ENCODE results near the gene FGF11. TPM values are rescaled to one million over a fixed set of nuclear protein-coding genes. Genes with fewer than 3 reads are reported as not detected.

FGF11 gene
- polyA plus RNA-seq, 3 donors, result 5.6 to 12.6 (median 8.0) TPM

DNA sequence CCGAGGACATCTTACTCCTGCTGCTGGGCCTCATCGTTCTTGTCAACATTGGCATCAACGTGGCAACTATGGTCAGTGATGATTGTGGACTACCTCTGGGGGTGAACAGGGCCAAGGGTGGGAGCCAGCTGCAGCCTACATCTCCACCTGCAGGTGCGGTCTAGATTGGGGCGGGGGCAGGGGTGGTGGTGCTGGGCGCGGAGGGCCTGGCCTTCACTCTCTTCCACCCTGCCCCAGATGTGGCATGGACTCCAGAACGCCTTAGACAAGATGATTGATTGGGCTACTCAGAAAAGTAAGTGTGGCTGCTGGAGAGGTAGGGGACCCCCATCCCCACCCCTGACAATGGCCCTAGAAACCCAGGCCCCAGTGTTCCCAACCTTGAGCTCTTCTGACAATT, 13.6 kb upstream of the FGF11 start:
- DNase-seq (ENCODE audit: extremely low read depth in 1 of 11, low read depth in 9 of 11, low spot score in 4 of 11), result no peak

DNA sequence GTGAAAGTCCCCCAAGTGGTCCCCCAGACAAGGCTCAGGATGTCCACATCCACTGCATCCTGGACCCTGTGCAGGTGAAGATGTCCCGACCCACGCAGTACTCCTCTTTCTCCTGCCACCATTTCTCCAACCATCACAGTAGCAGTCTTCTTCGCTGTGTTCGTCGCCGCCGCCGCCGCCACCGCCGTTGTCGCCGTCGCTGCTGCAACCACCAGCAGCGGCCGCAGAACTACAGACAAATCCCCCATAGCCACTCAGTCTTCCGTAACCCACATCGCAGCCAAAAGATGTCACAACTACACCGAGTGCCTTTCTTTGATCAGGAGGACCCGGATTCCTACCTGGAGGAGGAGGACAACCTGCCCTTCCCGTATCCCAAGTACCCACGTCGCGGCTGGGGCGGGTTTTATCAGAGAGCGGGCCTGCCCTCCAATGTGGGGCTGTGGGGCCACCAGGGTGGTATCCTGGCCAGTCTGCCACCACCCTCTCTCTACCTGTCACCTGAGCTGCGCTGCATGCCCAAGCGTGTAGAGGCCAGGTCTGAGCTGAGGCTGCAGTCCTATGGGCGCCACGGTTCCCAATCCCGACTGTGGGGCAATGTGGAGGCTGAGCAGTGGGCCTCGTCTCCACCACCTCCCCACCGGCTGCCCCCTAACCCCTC, 13.0 kb upstream of the FGF11 start:
- DNase-seq (ENCODE audit: extremely low read depth in 1 of 11, low read depth in 9 of 11, low spot score in 4 of 11), result no peak

DNA sequence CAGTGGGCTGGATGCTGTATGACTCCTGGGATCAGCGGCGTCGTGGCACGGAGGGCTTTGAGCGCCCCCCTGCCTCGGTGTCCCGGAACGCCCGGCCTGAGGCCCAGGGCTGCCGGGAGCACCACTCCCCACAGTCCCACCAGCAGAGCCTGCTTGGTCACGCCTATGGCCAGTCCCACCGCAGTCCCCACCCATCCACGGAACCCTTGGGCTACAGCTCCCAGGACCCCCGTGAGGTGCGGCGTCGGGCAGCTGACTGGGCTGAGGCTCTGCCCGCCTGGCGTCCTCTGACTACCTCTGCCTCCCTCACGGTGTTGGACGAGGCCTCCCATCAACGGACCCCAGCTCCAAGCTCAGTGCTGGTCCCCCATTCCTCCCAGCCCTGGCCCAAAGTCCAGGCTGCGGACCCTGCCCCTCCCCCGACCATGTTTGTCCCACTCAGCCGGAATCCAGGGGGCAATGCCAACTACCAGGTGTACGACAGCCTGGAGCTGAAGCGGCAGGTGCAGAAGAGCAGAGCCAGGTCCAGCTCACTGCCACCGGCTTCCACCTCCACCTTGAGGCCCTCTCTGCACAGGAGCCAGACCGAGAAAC, 12.3 kb upstream of the FGF11 start:
- no peak for DNase-seq (ENCODE audit: extremely low read depth in 1 of 11, low read depth in 9 of 11, low spot score in 4 of 11)

GRCh38 chr17:7427549-7427948, 11.8 kb upstream of the FGF11 start:
- DNase-seq (ENCODE audit: extremely low read depth in 1 of 11, low read depth in 9 of 11, low spot score in 4 of 11), result no peak

DNA sequence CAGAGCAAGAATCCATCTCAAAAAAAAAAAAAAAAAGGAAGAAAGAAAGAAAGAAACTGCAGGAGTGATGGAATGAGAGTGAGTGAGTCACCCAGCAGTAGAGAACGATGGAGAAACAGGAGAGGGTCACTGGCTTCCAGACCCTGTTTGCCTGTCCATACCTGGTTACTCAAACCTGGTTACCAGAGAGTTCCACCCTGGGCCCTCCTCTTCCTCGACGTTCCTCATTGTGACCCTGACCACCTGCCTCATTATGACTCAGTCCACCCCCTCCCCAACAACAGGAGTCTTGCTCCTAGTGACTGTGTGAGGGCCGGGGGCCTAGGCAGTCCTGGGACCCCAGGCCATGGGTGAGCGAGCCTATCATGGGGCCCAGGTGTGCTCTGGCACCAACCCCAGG, 10.8 kb upstream of the FGF11 start, which contains the start of gene SPEM3:
Gene SPEM3 (plus strand): TSS at position 301 of the 400 bp plus-strand sequence. CDS start 46 bp downstream, at position 347.
- no peak for DNase-seq (ENCODE audit: extremely low read depth in 1 of 11, low read depth in 9 of 11, low spot score in 4 of 11)

DNA sequence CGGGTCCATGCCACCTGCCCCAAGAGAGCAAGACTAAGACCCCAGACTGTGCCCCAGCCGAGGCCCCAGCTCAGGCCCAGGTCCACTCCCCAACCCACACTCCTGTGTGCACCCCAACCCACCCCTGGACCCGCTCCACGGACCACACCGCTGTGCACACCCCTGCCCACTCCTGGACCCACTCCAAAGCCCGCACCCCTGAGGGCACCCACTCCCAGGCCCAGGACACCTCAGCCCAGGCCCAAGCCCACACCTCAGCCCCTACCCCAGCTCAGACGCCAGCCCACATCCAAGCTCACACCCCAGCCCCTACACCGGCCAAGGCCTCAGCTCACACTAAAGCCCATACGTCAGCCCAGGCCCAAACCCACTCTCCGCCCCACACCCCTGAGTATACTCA, 9.6 kb upstream of the FGF11 start:
- DNase-seq (ENCODE audit: extremely low read depth in 1 of 11, low read depth in 9 of 11, low spot score in 4 of 11), result no peak

DNA sequence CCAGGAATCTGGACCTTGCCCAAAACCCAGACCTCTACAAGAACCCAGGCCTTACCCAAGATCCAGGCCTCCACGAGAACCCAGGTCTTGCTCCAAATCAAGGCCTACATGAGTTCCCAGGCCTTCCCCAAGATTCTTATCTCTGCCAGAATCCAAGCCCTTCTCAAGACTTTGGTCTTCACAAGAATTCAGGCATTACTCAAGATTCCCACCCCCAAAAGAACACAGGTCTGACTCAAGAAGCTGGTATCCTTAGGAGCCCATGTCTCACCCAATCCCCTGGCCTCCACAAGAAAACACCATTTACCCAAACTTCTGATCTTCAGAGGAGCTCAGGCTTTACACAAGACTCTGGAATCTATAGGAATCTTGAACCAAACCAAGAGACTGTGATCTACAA, 8.1 kb upstream of the FGF11 start:
- DNase-seq (ENCODE audit: extremely low read depth in 1 of 11, low read depth in 9 of 11, low spot score in 4 of 11), result no peak

DNA sequence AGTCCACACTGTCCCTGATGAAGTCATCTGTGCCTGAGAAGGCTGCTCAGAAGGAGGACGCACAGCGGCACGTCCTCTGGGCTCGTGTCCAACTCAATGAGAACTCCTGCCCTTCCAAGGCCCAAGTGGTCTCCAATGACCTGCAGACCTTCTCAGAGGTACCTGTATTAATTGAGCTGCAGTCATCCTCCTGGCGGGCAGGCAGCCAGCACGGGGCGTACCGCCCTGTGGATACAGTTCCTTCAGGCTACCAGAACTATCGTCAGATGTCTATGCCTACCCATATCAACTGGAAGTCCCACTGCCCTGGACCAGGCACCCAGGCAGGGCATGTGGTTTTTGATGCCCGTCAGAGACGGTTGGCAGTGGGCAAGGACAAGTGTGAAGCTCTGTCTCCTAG, 7.0 kb upstream of the FGF11 start:
- DNase-seq (ENCODE audit: extremely low read depth in 1 of 11, low read depth in 9 of 11, low spot score in 4 of 11), result no peak

DNA sequence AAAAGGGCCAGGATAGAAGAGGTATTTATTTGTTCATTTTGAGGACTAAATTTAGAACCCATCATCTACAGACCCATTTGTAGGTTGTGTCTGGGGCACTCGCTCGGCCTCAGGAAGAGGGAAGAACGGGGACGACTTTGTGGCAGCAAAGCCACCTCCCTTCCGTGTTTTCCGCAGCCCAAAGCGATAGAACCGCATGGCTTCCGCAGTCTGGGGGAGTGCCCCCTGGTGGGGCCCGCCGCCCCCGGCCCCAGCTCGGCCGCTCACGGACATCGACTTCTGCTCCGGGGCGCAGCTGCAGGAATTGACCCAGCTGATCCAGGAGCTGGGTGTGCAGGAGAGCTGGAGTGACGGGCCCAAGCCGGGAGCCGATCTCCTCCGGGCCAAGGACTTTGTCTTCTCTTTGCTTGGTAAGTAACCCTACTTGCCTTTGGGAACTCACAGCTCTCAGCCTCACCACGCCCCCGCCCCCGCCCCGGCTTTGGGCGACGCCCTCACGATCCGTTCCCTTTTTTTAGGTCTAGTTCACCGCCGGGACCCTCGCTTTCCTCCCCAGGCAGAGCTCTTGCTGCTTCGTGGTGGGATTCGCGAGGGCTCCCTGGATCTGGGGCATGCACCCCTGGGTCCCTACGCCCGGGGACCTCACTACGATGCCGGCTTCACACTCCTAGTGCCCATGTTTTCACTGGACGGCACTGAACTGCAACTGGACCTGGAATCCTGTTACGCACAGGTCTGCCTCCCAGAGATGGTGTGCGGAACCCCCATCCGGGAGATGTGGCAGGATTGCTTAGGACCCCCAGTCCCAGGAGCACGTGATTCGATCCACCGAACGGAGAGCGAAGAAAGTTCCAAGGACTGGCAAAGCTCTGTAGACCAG, 3.4 kb upstream of the FGF11 start:
- no peak for DNase-seq (ENCODE audit: extremely low read depth in 1 of 11, low read depth in 9 of 11, low spot score in 4 of 11)

GRCh38 chr17:7436556-7437368, 2.5 kb upstream of the FGF11 start:
- peak in 3 of 11 donors; percentile 69 to 82 (median 74) for DNase-seq (ENCODE audit: extremely low read depth in 1 of 11, low read depth in 9 of 11, low spot score in 4 of 11)

DNA sequence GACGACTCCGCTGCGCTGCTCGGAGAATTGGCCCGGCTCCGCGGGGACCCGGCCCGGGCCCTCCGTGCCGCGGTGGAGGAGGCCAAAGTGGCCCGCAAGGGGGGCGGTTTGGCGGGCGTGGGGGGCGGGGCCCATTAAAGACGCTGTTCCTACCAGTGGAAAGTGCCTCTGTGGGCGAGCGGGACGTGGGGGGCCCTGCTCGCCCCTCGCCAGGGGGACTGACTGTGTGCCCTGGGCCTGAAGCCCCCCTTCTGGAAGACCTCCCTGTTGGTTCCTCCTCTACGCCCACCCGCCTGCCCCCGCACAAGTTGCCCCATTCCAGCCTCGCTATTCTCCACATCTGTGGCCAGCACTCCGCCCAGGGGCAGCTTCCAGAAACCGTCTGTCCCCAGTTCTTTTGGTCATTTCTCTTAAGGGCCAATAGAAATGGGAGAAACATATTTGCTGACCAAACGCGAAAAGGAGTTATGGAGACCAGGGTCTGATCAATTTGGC, 1.9 kb upstream of the FGF11 start:
- DNase-seq (ENCODE audit: extremely low read depth in 1 of 11, low read depth in 9 of 11, low spot score in 4 of 11), result no peak

- no peak for DNase-seq (ENCODE audit: extremely low read depth in 1 of 11, low read depth in 9 of 11, low spot score in 4 of 11)
Observed at GRCh38 chr17:7437950-7438614, 1.2 kb upstream of the FGF11 start.

GRCh38 chr17:7438656-7439460, 454 bp upstream of the FGF11 start:
- DNase-seq (ENCODE audit: extremely low read depth in 1 of 11, low read depth in 9 of 11, low spot score in 4 of 11), result no peak

DNA sequence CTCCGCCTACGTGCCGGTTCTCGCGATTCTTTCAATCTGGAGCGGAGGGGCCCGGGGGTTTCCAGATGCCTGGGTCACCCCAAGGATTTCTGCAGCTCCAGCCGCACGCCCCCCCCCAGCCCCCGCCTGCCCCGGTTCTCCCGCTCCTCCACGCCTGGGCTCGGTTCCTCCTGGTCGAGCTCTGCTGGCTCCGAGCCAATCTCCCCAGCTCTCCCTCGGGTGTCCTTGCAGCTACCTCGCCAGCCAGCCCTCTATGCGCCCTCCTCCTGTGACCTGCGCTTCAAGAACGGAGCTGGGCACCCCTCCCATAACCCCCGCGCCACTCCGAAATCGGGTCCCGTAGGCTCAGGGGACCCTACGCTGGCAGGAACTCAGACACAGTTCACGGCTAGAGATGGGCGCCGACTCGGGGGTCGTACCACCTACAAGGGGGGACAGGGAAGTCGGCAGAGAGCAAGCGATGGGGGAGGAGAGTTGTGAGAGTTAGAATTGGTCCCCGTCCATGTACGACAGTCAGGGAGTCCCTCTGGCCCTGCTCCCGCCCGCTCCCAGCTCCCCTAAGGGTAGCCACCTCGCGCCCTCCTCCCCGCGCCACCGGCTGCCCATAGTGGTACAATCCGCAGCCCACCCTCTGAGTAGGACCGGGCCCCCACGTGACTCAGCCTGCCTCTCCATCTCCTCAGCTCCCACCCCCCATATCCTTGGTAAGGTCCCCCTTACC, 961 bp downstream of the FGF11 start:
- no peak for DNase-seq (ENCODE audit: extremely low read depth in 1 of 11, low read depth in 9 of 11, low spot score in 4 of 11)

DNA sequence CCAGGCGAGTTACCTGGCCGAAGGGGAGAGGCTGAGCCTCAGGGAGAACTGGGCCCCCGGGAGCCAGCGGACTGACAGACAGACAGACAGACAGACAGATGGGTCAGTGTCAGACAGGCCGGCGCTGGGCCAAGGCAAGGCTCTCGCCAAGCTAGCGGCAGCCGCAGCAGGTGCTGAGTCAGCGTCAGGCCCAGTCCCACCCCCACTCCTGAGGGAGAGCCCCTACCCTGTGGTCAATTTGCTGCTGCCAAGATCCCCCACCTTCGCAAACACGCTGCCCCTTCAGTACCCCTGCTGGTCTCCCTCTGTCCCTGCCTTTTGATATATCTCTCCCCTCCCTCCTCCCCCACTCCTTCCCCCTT, 1.5 kb downstream of the FGF11 start:
- no peak for DNase-seq (ENCODE audit: extremely low read depth in 1 of 11, low read depth in 9 of 11, low spot score in 4 of 11)

DNA sequence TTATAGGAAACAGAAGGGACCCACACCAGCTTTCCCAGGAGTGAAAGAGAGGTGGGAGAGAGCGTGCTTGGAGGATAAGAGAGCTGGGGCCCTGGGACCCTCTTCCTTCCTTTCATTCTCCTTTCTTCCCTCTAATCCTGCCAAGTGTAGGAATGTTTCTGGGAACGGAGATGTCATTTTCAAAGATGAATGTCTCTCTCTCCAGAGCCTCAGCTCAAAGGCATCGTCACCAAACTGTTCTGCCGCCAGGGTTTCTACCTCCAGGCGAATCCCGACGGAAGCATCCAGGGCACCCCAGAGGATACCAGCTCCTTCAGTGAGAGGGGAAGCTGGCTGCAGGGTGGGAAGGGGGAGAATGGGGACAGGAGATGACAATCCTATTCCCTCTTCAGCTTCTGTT, 2.0 kb downstream of the FGF11 start:
- no peak for DNase-seq (ENCODE audit: extremely low read depth in 1 of 11, low read depth in 9 of 11, low spot score in 4 of 11)

DNA sequence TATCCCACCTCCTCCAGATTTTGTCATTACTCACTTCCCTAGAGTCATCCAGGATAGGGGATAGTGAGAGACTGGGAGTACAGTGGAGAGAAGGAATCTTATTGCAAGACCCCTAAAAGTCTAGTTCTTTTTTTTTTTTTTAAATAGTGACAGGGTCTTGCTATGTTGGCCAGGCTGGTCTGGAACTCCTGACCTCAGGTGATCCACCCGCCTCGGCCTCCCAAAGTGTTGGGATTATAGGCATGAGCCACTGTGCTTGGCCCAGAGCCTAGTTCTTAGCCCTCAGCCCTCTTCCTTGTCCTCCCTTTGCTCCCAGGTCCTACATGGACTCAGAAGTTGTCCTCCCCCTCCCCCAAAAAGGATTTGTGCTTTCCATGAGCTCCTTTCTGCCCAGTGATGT, 2.8 kb downstream of the FGF11 start:
- DNase-seq (ENCODE audit: extremely low read depth in 1 of 11, low read depth in 9 of 11, low spot score in 4 of 11), result no peak
